Astrocyte (in vitro differentiated cells and primary cell): ENCODE measurements around the gene NTN3.

Experiments used
- EZH2 ChIP-seq: IDR thresholded peaks from 2 replicates; pipeline ENCODE4 v1.6.1; 2012; ENCODE audit warnings: mild to moderate bottlenecking, low read length, inconsistent platforms; ENCODE audit not compliant: insufficient read depth
- TF ChIP-seq, protein P1 (sequence below): IDR thresholded peaks from 2 replicates; pipeline ENCODE4 v1.5.1; 2011; ENCODE audit warnings: low read depth, mild to moderate bottlenecking, inconsistent platforms, low read length, moderate library complexity; ENCODE audit not compliant: insufficient read depth

GRCh38 chr16:2478279-2478678, 7.2 kb downstream of the NTN3 start:
- TF ChIP-seq, protein P1, sequence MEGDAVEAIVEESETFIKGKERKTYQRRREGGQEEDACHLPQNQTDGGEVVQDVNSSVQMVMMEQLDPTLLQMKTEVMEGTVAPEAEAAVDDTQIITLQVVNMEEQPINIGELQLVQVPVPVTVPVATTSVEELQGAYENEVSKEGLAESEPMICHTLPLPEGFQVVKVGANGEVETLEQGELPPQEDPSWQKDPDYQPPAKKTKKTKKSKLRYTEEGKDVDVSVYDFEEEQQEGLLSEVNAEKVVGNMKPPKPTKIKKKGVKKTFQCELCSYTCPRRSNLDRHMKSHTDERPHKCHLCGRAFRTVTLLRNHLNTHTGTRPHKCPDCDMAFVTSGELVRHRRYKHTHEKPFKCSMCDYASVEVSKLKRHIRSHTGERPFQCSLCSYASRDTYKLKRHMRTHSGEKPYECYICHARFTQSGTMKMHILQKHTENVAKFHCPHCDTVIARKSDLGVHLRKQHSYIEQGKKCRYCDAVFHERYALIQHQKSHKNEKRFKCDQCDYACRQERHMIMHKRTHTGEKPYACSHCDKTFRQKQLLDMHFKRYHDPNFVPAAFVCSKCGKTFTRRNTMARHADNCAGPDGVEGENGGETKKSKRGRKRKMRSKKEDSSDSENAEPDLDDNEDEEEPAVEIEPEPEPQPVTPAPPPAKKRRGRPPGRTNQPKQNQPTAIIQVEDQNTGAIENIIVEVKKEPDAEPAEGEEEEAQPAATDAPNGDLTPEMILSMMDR = no peak
- no peak for TF ChIP-seq EZH2
